ENCODE measurements around the gene ADSS2. TPM values are rescaled to one million over a fixed set of nuclear protein-coding genes. Genes with fewer than 3 reads are reported as not detected.

The ADSS2 gene
- total RNA-seq, 4 donors from 2014 or later, result 39.4 to 59.3 (median 47.0) TPM

DNA sequence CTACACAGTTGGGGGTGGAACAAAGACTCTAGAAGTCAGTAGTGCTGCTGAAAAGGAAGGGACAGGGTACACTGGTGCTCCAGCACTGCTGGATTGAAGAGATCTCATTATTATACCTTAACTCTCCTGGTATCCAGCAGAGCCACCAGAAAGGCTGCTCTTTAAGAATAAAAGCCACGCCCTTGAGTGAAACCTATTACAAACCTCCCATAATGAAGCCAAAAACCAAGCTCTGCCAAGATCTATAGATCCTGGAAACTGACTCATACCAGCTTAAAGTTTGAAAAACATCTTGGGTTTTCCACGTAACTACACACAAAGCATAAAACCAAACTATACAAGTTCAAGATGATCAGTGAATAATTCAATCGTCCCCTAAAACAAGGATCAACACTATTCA lies 38.0 kb downstream of the ADSS2 start:
- intact Hi-C loops (cut with DNase I; ENCODE audit: low total_unique reads), result no loop called here
- no peak overlapping the region for H3K4me3 ChIP-seq (ENCODE audit: low read depth, poor library complexity, severe bottlenecking)
- 70 to 72% methylated on average over 3 of the region's 3 CpGs for WGBS, 2 donors
- DNase-seq (ENCODE audit: low spot score in 2 of 2), result no peak
- TF ChIP-seq, protein P1, sequence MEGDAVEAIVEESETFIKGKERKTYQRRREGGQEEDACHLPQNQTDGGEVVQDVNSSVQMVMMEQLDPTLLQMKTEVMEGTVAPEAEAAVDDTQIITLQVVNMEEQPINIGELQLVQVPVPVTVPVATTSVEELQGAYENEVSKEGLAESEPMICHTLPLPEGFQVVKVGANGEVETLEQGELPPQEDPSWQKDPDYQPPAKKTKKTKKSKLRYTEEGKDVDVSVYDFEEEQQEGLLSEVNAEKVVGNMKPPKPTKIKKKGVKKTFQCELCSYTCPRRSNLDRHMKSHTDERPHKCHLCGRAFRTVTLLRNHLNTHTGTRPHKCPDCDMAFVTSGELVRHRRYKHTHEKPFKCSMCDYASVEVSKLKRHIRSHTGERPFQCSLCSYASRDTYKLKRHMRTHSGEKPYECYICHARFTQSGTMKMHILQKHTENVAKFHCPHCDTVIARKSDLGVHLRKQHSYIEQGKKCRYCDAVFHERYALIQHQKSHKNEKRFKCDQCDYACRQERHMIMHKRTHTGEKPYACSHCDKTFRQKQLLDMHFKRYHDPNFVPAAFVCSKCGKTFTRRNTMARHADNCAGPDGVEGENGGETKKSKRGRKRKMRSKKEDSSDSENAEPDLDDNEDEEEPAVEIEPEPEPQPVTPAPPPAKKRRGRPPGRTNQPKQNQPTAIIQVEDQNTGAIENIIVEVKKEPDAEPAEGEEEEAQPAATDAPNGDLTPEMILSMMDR (IDR thresholded peaks at IDR 0.05), result no peak
- TF ChIP-seq POLR2A (IDR thresholded peaks at IDR 0.05), result no peak

DNA sequence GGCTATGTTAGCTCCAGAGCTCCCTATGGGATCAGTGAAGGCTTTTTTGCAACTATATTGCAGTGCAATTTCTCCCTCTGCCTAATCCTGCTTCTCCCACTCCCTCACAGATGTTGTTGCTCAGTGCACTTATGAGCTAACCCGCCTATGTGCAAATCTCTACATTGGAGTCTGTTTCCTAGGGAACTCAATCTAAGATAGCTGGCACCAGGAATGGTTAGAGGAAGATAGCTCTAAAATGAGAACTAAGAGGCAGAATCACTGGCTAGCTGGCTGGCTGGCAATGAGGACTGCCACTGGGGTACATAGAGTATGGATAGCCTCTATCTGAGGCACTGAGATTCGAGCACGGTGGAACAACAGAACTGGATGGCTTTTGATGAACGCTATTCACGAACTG lies 39.5 kb downstream of the ADSS2 start:
- DNase-seq (ENCODE audit: low spot score in 2 of 2), result no peak
- intact Hi-C loops (cut with DNase I; ENCODE audit: low total_unique reads), result no loop called here
- H3K4me3 ChIP-seq (ENCODE audit: low read depth, poor library complexity, severe bottlenecking), result no peak overlapping the region
- WGBS, 2 donors, result 98 to 99% methylated on average over 5 of the region's 5 CpGs
- no peak for TF ChIP-seq POLR2A (IDR thresholded peaks at IDR 0.05)
- TF ChIP-seq, protein P1 (IDR thresholded peaks at IDR 0.05), result no peak

DNA sequence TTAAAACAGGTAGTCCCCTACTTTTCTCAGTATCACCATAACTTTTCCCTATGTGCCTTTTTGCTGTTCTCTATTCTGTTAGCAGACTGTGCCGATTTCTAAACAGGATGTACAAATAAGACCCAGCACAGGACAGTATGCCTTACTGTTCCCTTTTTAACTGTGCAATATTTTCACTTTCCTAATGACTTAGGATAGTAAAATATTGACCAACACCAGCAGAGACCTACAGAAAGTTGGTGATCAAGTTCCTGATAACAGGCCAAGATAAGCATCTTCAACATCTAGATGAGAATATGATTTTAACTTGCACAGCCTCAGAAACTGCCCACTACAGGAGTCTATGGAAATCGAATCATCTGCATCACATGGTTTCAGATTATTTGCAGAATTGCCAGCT lies 42.0 kb downstream of the ADSS2 start:
- 72 to 91% methylated on average over 2 of the region's 2 CpGs for WGBS, 2 donors
- intact Hi-C loops (cut with DNase I; ENCODE audit: low total_unique reads), result no loop called here
- H3K4me3 ChIP-seq (ENCODE audit: low read depth, poor library complexity, severe bottlenecking), result no peak overlapping the region
- no peak for TF ChIP-seq POLR2A (IDR thresholded peaks at IDR 0.05)
- TF ChIP-seq, protein P1 (IDR thresholded peaks at IDR 0.05), result no peak
- no peak for DNase-seq (ENCODE audit: low spot score in 2 of 2)

DNA sequence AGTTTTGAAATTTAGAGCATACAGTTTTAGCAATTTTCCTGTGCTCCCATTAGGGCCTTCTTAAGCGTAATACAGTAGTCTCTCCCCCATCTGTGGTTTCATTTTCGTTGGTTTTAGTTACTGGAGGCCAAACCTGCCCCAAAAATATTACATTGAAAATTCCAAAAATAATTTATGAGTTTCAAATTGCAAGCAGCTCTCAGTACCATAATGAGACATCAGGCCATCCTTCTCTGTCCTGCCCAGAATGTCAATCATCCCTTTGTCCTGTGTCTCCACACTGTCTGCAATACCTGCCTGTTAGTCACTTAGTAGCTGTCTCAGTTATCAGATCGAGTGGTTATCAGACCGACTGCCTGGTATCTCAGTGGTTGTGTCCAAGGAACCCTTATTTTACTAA lies 45.4 kb downstream of the ADSS2 start:
- no peak for TF ChIP-seq POLR2A (IDR thresholded peaks at IDR 0.05)
- TF ChIP-seq, protein P1 (IDR thresholded peaks at IDR 0.05), result no peak
- H3K4me3 ChIP-seq (ENCODE audit: low read depth, poor library complexity, severe bottlenecking), result no peak overlapping the region
- intact Hi-C loops (cut with DNase I; ENCODE audit: low total_unique reads), result no loop called here
- 89% methylated on average over 4 of the region's 4 CpGs for WGBS, 2 donors
- no peak for DNase-seq (ENCODE audit: low spot score in 2 of 2)

DNA sequence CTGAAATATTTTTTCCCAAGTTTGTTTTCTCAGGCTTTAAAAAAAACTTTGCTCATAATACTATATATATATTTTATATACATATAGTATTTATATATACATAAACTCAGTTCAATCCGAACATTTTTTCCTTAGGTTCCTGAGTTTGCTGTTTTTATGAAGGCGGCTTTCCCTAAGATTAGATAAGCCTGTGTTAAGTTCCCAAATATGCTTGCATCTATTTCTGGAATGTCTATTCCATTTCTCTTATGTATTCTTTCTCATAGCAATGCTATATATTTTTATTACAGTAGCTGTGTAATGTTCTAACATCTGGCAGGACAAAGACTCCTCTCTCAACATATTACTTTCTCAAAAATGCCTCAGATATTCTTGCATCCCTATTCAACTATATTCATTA lies 45.9 kb downstream of the ADSS2 start:
- intact Hi-C loops (cut with DNase I; ENCODE audit: low total_unique reads), result no loop called here
- TF ChIP-seq POLR2A (IDR thresholded peaks at IDR 0.05), result no peak
- TF ChIP-seq, protein P1 (IDR thresholded peaks at IDR 0.05), result no peak
- WGBS, 2 donors, result 94 to 97% methylated on average over 2 of the region's 2 CpGs
- DNase-seq (ENCODE audit: low spot score in 2 of 2), result no peak
- no peak overlapping the region for H3K4me3 ChIP-seq (ENCODE audit: low read depth, poor library complexity, severe bottlenecking)

DNA sequence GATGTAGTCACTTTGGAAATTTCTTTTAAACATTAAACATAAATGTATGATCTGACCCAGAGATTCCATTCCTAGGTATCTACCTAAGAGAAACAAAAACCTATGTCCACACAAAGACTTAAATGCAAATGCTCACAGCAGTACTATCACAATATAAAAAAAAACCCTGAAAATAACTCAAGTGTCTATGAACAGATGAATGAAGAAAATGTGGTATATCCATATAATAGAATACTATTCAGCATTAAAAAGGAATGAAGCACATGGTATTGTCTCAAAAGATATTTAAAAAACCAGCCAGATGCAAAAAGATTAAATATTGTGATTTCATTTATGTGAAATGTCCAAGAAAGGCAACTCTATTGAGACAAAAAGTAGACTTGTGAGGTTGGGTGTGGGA lies 48.3 kb downstream of the ADSS2 start:
- H3K4me3 ChIP-seq (ENCODE audit: low read depth, poor library complexity, severe bottlenecking), result no peak overlapping the region
- no peak for TF ChIP-seq POLR2A (IDR thresholded peaks at IDR 0.05)
- TF ChIP-seq, protein P1 (IDR thresholded peaks at IDR 0.05), result no peak
- DNase-seq (ENCODE audit: low spot score in 2 of 2), result no peak
- intact Hi-C loops (cut with DNase I; ENCODE audit: low total_unique reads), result no loop called here
